HCT116 (cell line): ENCODE measurements around the gene RBBP8. TPM values are rescaled to one million over a fixed set of nuclear protein-coding genes. Genes with fewer than 3 reads are reported as not detected.
"Not testable (repeated sequence)": the region's sequence is repeated elsewhere in the genome, so short reads cannot be mapped to it uniquely, and the experiment has no call there.

ENCODE experiments used
- ATAC-seq: fragments of 200-7000 bp; cut with Tn5 transposase; 2 replicates; pipeline ENCODE4 v1.9.1; 2020; ENCODE audit warnings: mild to moderate bottlenecking, moderate library complexity
- BruUV-seq: library from RNA; stranded (reverse); fragments of 400-500 nt; replicated peaks from 2 replicates; lab custom pipeline; 2021; lab: Mats Ljungman, UMichigan
- CTCF ChIA-PET: fragments of 300-600 bp; sonication (Branson Sonifier 250); formaldehyde crosslinking; loops from one replicate; lab custom pipeline; 2021; ENCODE audit warnings: antibody characterized with exemption; lab: Charles Lee
- POLR2A ChIA-PET: fragments of 300-600, 350-600 bp; sonication (Branson Sonifier 250); formaldehyde crosslinking; loops from one replicate; lab custom pipeline; 2021; ENCODE audit warnings: antibody characterized with exemption; lab: Charles Lee
- RAD21 ChIA-PET, 2 experiments: fragments of 300-600 bp; sonication (Branson Sonifier 250); formaldehyde crosslinking; loops; one replicate each; lab custom pipeline; 2023; ENCODE audit warnings: low total read pairs in 2 of 2; ENCODE audit not compliant: uncharacterized antibody in 2 of 2, unreplicated experiment in 2 of 2, low non-redundant PET in 1 of 2; lab: Charles Lee
- DNase-seq: peaks from one replicate; pipeline ENCODE4 v3.0.0-alpha.2; 2010; ENCODE audit warnings: low read depth, low spot score
- H2AFZ ChIP-seq: fragments of 200-600 bp; shearing (Covaris generic), sonication (generic); 2 replicates; pipeline ENCODE4 v1.6.1; 2017; ENCODE audit warnings: low read depth, mixed run types, mixed read lengths, antibody characterized with exemption, low read length; ENCODE audit not compliant: poor library complexity, severe bottlenecking
- H3K27ac ChIP-seq: 2 replicates; pipeline ENCODE4 v1.5.1; 2012; ENCODE audit warnings: low read depth, low read length
- H3K27me3 ChIP-seq: fragments of 200-600 bp; sonication (generic); 2 replicates; pipeline ENCODE4 v1.6.1; 2016; ENCODE audit warnings: mixed run types, low read length, mixed read lengths; ENCODE audit not compliant: insufficient read depth
- H3K36me3 ChIP-seq, 2 experiments: fragments of 200-500 bp in 1 of 2; fragments of 200-600 bp in 1 of 2; sonication (Bioruptor generic) in 1 of 2; sonication (generic) in 1 of 2; 2 replicates each; pipeline versions ENCODE4 v1.5.1 to v1.6.1; 2014 to 2016; ENCODE audit warnings: low read length in 2 of 2, inconsistent platforms in 1 of 2, mixed read lengths in 1 of 2, mixed run types in 1 of 2; ENCODE audit not compliant: insufficient read depth in 2 of 2, control insufficient read depth in 1 of 2
- H3K4me1 ChIP-seq, 2 experiments: fragments of 200-600 bp in 1 of 2; sonication (generic) in 1 of 2; 2 replicates each; pipeline versions ENCODE4 v1.5.1 to v1.6.1; 2012 to 2017; ENCODE audit warnings: low read length in 2 of 2, inconsistent platforms in 1 of 2, mild to moderate bottlenecking in 1 of 2, mixed read lengths in 1 of 2, mixed run types in 1 of 2, moderate library complexity in 1 of 2; ENCODE audit not compliant: insufficient read depth in 2 of 2, control insufficient read depth in 1 of 2
- H3K4me2 ChIP-seq: fragments of 200-600 bp; sonication (generic); 2 replicates; pipeline ENCODE4 v1.6.1; 2017; ENCODE audit warnings: mixed run types, low read length, mixed read lengths
- H3K4me3 ChIP-seq, 2 experiments: fragments of 200-600 bp in 1 of 2; sonication (generic) in 1 of 2; replicated peaks in 1 of 2; 2 replicates each; pipeline ENCODE4 v1.5.1; 2011 to 2016; ENCODE audit warnings: low read length in 2 of 2, control low read depth in 1 of 2, low read depth in 1 of 2, mild to moderate bottlenecking in 1 of 2, mixed read lengths in 1 of 2, mixed run types in 1 of 2
- H3K79me2 ChIP-seq: fragments of 200-600 bp; sonication (generic); 2 replicates; pipeline ENCODE4 v1.6.1; 2017; ENCODE audit warnings: mild to moderate bottlenecking, mixed run types, low read length, moderate library complexity, mixed read lengths; ENCODE audit not compliant: insufficient read depth
- H3K9ac ChIP-seq: fragments of 200-600 bp; sonication (generic); 2 replicates; pipeline ENCODE4 v1.6.1; 2016; ENCODE audit warnings: low read length, mixed read lengths
- H3K9me2 ChIP-seq: fragments of 200-600 bp; sonication (generic), shearing (Covaris generic); 2 replicates; pipeline ENCODE4 v1.6.1; 2017; ENCODE audit warnings: mixed run types, mild to moderate bottlenecking, moderate library complexity; ENCODE audit not compliant: insufficient read depth
- H3K9me3 ChIP-seq, 2 experiments: fragments of 200-500 bp in 1 of 2; fragments of 200-600 bp in 1 of 2; sonication (Bioruptor generic) in 1 of 2; sonication (generic) in 1 of 2; 2 replicates each; pipeline ENCODE4 v1.6.1; 2014 to 2017; ENCODE audit warnings: low read length in 2 of 2, mixed read lengths in 2 of 2, inconsistent platforms in 1 of 2, low read depth in 1 of 2, mild to moderate bottlenecking in 1 of 2, mixed run types in 1 of 2, moderate library complexity in 1 of 2; ENCODE audit not compliant: control insufficient read depth in 1 of 2, insufficient read depth in 1 of 2
- H4K20me1 ChIP-seq: fragments of 200-600 bp; sonication (generic), shearing (Covaris generic); 2 replicates; pipeline ENCODE4 v1.6.1; 2017; ENCODE audit warnings: mixed run types, mild to moderate bottlenecking, moderate library complexity; ENCODE audit not compliant: insufficient read depth
- ATF3 ChIP-seq: IDR thresholded peaks from 2 replicates; pipeline ENCODE4 v1.6.1; 2012
- CEBPB ChIP-seq: IDR thresholded peaks from 2 replicates; pipeline ENCODE4 v1.6.1; 2012; ENCODE audit warnings: low read depth
- SIN3A ChIP-seq: IDR thresholded peaks from 2 replicates; pipeline ENCODE4 v1.6.1; 2012; ENCODE audit warnings: low read depth
- TCF7L2 ChIP-seq: IDR thresholded peaks from 2 replicates; pipeline ENCODE4 v1.7.0; 2011; ENCODE audit warnings: borderline replicate concordance, inconsistent platforms; ENCODE audit not compliant: insufficient read depth, insufficient read length; ENCODE audit errors: extremely low read depth
- intact Hi-C: fragments of 100-400 bp; cut with micrococcal nuclease; formaldehyde crosslinking; loops from 2 replicates; pipeline ENCODE4 v1.10.0; 2022
- total RNA-seq: library from RNA; stranded (reverse); gene quantifications from one replicate; pipeline ENCODE4 v1.2.1, GENCODE V29; 2021; ENCODE audit not compliant: unreplicated experiment

The RBBP8 gene
- total RNA-seq, 1 experiment from 2014 or later, result 66.6 TPM

- TF ChIP-seq TCF7L2, result no peak
- TF ChIP-seq, all 23 proteins: peak for 0
These were observed 19.4 kb downstream of the RBBP8 start (continued) for GRCh38 chr18:22952525-22952924.

GRCh38 chr18:22953982-22954381 lies 20.9 kb downstream of the RBBP8 start:
- H3K9me2 ChIP-seq, RAD21 ChIA-PET, H2AFZ ChIP-seq, H3K27ac ChIP-seq, H3K9me3 ChIP-seq, H3K4me2 ChIP-seq, H3K4me1 ChIP-seq, POLR2A ChIA-PET, H3K4me3 ChIP-seq, DNase-seq, intact Hi-C loops, BruUV-seq, H3K9ac ChIP-seq, H4K20me1 ChIP-seq, H3K27me3 ChIP-seq, CTCF ChIA-PET, ATAC-seq: not testable (repeated sequence)
- Histone ChIP-seq H3K36me3 (peaks cover 19 to 38% of the 10 kb centered on the region in 2 experiments; a peak in 3 of 4 replicates), H3K79me2 (peaks cover 15% of the 10 kb centered on the region; the same call in 1 of the 2 replicates)

GRCh38 chr18:22956226-22956625 lies 23.1 kb downstream of the RBBP8 start:
- DNase-seq (no peak), ATAC-seq (no peak)
- intact Hi-C loops, result no loop called here
- no peak overlapping the region for H3K4me2 ChIP-seq
- ChIA-PET POLR2A (no interaction called here), RAD21 (no interaction called here), CTCF (no interaction called here)
- H4K20me1 ChIP-seq, result no peaks in the 10 kb centered on the region
- H3K79me2 ChIP-seq, result peaks cover 23% of the 10 kb centered on the region; the same call in 1 of the 2 replicates
- BruUV-seq, result no TSS peak
- no peaks in the 10 kb centered on the region for H3K9me3 ChIP-seq
- no peak overlapping the region for H3K9ac ChIP-seq
- peaks cover 9 to 20% of the 10 kb centered on the region in 2 experiments; a peak in 3 of 4 replicates for H3K36me3 ChIP-seq
- H2AFZ ChIP-seq, result no peak overlapping the region
- H3K27me3 ChIP-seq, result no peaks in the 10 kb centered on the region
- no peak for TF ChIP-seq CEBPB
- no peak for TF ChIP-seq SIN3A
- no peak for TF ChIP-seq ATF3
- H3K27ac ChIP-seq, result no peak overlapping the region
- H3K9me2 ChIP-seq, result no peaks in the 10 kb centered on the region
- H3K4me3 ChIP-seq, result no peak overlapping the region
- no peaks in the 10 kb centered on the region for H3K4me1 ChIP-seq
